Hematopoietic multipotent progenitor cell (in vitro differentiated cells): ENCODE measurements around the gene TENM3. TPM values are rescaled to one million over a fixed set of nuclear protein-coding genes. Genes with fewer than 3 reads are reported as not detected.

ENCODE experiments used
- DNase-seq, 3 donors: peaks; one replicate each; pipeline ENCODE4 v3.0.0-alpha.2; 2011 to 2015; ENCODE audit warnings: low read depth in 2 of 3, low spot score in 2 of 3
- total RNA-seq: library from RNA; depleted of rRNA; stranded (reverse); fragments of >200 nt; gene quantifications from one replicate; pipeline ENCODE4 v1.2.3, GENCODE V29; 2012

The TENM3 gene
- total RNA-seq, 1 donor, result not detected

GRCh38 chr4:182704948-182705347, 461.7 kb downstream of the TENM3 start:
- DNase-seq, result no peak

GRCh38 chr4:182705389-182705788, 462.2 kb downstream of the TENM3 start:
- DNase-seq, result no peak

GRCh38 chr4:182711211-182711610, 468.0 kb downstream of the TENM3 start:
- no peak for DNase-seq

GRCh38 chr4:182715548-182715947, 472.3 kb downstream of the TENM3 start:
- no peak for DNase-seq

GRCh38 chr4:182716192-182716591, 473.0 kb downstream of the TENM3 start:
- no peak for DNase-seq

GRCh38 chr4:182717788-182718583, 474.8 kb downstream of the TENM3 start:
- DNase-seq, result no peak

- no peak for DNase-seq
Measured at GRCh38 chr4:182724414-182724813, 481.2 kb downstream of the TENM3 start.

GRCh38 chr4:182729516-182729915, 486.3 kb downstream of the TENM3 start:
- no peak for DNase-seq

- DNase-seq, result no peak
Measured at GRCh38 chr4:182730791-182731190, 487.6 kb downstream of the TENM3 start.

- no peak for DNase-seq
Measured at GRCh38 chr4:182736207-182736606, 493.0 kb downstream of the TENM3 start.

GRCh38 chr4:182738283-182739047, 495.3 kb downstream of the TENM3 start:
- no peak for DNase-seq

GRCh38 chr4:182740256-182740655, 497.1 kb downstream of the TENM3 start:
- DNase-seq, result no peak

GRCh38 chr4:182741054-182741453, 497.9 kb downstream of the TENM3 start:
- no peak for DNase-seq

GRCh38 chr4:182741914-182742313, 498.7 kb downstream of the TENM3 start:
- DNase-seq, result no peak

GRCh38 chr4:182743815-182744214, 500.6 kb downstream of the TENM3 start:
- no peak for DNase-seq

- DNase-seq, result no peak
Measured at GRCh38 chr4:182745237-182745636, 502.0 kb downstream of the TENM3 start.

- DNase-seq, result no peak
Measured at GRCh38 chr4:182746876-182747275, 503.7 kb downstream of the TENM3 start.

- no peak for DNase-seq
Measured at GRCh38 chr4:182748283-182748682, 505.1 kb downstream of the TENM3 start.

- DNase-seq, result no peak
Measured at GRCh38 chr4:182748949-182749348, 505.7 kb downstream of the TENM3 start.

GRCh38 chr4:182749667-182750167, 506.5 kb downstream of the TENM3 start:
- DNase-seq, result no peak

GRCh38 chr4:182752158-182752910, 509.1 kb downstream of the TENM3 start:
- DNase-seq, result no peak
